ENCODE results near the gene ZNF629. TPM values are rescaled to one million over a fixed set of nuclear protein-coding genes. Genes with fewer than 3 reads are reported as not detected.

The ZNF629 gene
- total and polyA plus RNA-seq, 2 experiments from 2014 or later = 7.7 to 15.6 TPM

DNA sequence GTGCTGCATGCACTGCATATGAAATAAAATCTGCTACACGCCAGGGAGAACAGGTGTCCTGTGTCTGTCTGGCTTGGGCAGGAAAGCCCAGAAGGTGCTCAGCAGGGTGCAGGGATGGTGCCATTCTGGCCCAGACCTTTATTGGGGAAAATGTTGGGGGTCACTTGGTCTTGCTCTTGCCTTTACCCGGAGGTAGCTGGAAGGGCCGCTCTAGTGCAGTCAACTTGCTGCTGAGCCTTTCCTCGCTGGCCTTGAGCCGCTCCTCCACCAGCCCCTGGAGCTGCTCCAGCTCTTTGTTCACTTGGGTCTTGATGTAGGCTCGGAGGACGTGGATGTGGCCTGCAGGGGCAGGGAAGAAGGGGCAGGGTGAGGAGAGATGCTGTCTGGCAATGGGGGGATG is 29.7 kb downstream of the ZNF629 start:
- no peaks in the 10 kb centered on the region for H3K36me3 ChIP-seq (replicated peaks; ENCODE audit: insufficient read depth, low read depth)

GRCh38 chr16:30756781-30757100 is 30.3 kb downstream of the ZNF629 start:
- Histone ChIP-seq H3K79me2 (no peaks in the 10 kb centered on the region), H3K4me2 (no peak overlapping the region), H3K4me1 (ENCODE audit: insufficient read depth) (peaks cover 6% of the 10 kb centered on the region), H3K4me3 (no peak overlapping the region), H3K36me3 (replicated peaks; ENCODE audit: insufficient read depth, low read depth) (no peaks in the 10 kb centered on the region), H3K9me3 (ENCODE audit: low read depth) (no peaks in the 10 kb centered on the region), H3K27me3 (no peaks in the 10 kb centered on the region), H3K27ac (no peak overlapping the region), H4K20me1 (ENCODE audit: insufficient read depth, poor library complexity, severe bottlenecking) (no peaks in the 10 kb centered on the region), H2AFZ (no peak overlapping the region), H3K9me2 (replicated peaks; ENCODE audit: insufficient read depth) (no peaks in the 10 kb centered on the region)
- DNase-seq (ENCODE audit: low spot score) = no peak
- 99% methylated on average over 13 of the region's 13 CpGs for whole genome bisulfite sequencing (ENCODE audit: low lambda C conversion rate, missing lambda C conversion rate)
- no peak for TF ChIP-seq EZH2phosphoT487 (IDR thresholded peaks at IDR 0.05; ENCODE audit: low read depth, severe bottlenecking, unreplicated experiment)
- TF ChIP-seq EZH2 (IDR thresholded peaks at IDR 0.05; ENCODE audit: borderline replicate concordance) = no peak
- no peak for TF ChIP-seq CTCF (IDR thresholded peaks at IDR 0.05; ENCODE audit: poor library complexity)

More for the DNA sequence above, 29.7 kb downstream of the ZNF629 start:
- no peak overlapping the region for H2AFZ ChIP-seq
- no peak overlapping the region for H3K27ac ChIP-seq
- 92% methylated on average over 7 of the region's 7 CpGs for WGBS (ENCODE audit: low lambda C conversion rate, missing lambda C conversion rate)
- no peak overlapping the region for H3K4me3 ChIP-seq
- peaks cover 6% of the 10 kb centered on the region for H3K4me1 ChIP-seq (ENCODE audit: insufficient read depth)
- peaks cover under 1% of the 10 kb centered on the region for H3K79me2 ChIP-seq
- no peak overlapping the region for H3K4me2 ChIP-seq
- H3K27me3 ChIP-seq = no peaks in the 10 kb centered on the region
- TF ChIP-seq CTCF (IDR thresholded peaks at IDR 0.05; ENCODE audit: poor library complexity) (no peak), EZH2phosphoT487 (IDR thresholded peaks at IDR 0.05; ENCODE audit: low read depth, severe bottlenecking, unreplicated experiment) (no peak), EZH2 (IDR thresholded peaks at IDR 0.05; ENCODE audit: borderline replicate concordance) (no peak)
- H4K20me1 ChIP-seq (ENCODE audit: insufficient read depth, poor library complexity, severe bottlenecking) = no peaks in the 10 kb centered on the region
- no peak for DNase-seq (ENCODE audit: low spot score)
- H3K9me3 ChIP-seq (ENCODE audit: low read depth) = no peaks in the 10 kb centered on the region
- no peaks in the 10 kb centered on the region for H3K9me2 ChIP-seq (replicated peaks; ENCODE audit: insufficient read depth)

- Histone ChIP-seq H4K20me1 (ENCODE audit: insufficient read depth, poor library complexity, severe bottlenecking) (no peaks in the 10 kb centered on the region), H3K27me3 (no peaks in the 10 kb centered on the region), H3K9me2 (replicated peaks; ENCODE audit: insufficient read depth) (no peaks in the 10 kb centered on the region), H3K9me3 (ENCODE audit: low read depth) (no peaks in the 10 kb centered on the region), H3K27ac (no peak overlapping the region), H3K79me2 (no peaks in the 10 kb centered on the region), H3K4me2 (no peak overlapping the region), H3K36me3 (replicated peaks; ENCODE audit: insufficient read depth, low read depth) (no peaks in the 10 kb centered on the region), H2AFZ (no peak overlapping the region), H3K4me3 (no peak overlapping the region), H3K4me1 (ENCODE audit: insufficient read depth) (peaks cover 5% of the 10 kb centered on the region)
- TF ChIP-seq CTCF (IDR thresholded peaks at IDR 0.05; ENCODE audit: poor library complexity) (no peak), EZH2phosphoT487 (IDR thresholded peaks at IDR 0.05; ENCODE audit: low read depth, severe bottlenecking, unreplicated experiment) (no peak), EZH2 (IDR thresholded peaks at IDR 0.05; ENCODE audit: borderline replicate concordance) (no peak)
- DNase-seq (ENCODE audit: low spot score) = no peak
- 96% methylated on average over 20 of the region's 20 CpGs for WGBS (ENCODE audit: low lambda C conversion rate, missing lambda C conversion rate)
Observed at GRCh38 chr16:30755955-30756780, 30.8 kb downstream of the ZNF629 start.
